Vagina (tissue), 2 donors: Measurements from ENCODE around the gene VPS18. TPM values are rescaled to one million over a fixed set of nuclear protein-coding genes. Genes with fewer than 3 reads are reported as not detected.
A peak's percentile ranks its signal among the peaks of the same experiment; 100 is the strongest.

Experiments
- DNase-seq, 2 donors: peaks; one replicate each; pipeline ENCODE4 v3.0.0-alpha.2; 2017; ENCODE audit errors: extremely low spot score in 2 of 2
- H3K27ac ChIP-seq: fragments of 200-600 bp; sonication (generic); one replicate; pipeline ENCODE4 v1.5.1; 2019
- H3K27me3 ChIP-seq: fragments of 200-600 bp; sonication (generic); one replicate; pipeline ENCODE4 v1.5.1; 2019
- H3K36me3 ChIP-seq, 2 donors: fragments of 200-600 bp; sonication (generic); one replicate each; pipeline ENCODE4 v1.5.1; 2017 to 2019
- H3K4me1 ChIP-seq: fragments of 200-600 bp; sonication (generic); one replicate; pipeline ENCODE4 v1.5.1; 2019
- H3K4me3 ChIP-seq, 2 donors: fragments of 200-600 bp; sonication (generic); 1 replicate in 1 of 2; 2 replicates in 1 of 2; pipeline ENCODE4 v1.5.1; 2016 to 2019
- H3K9me3 ChIP-seq: fragments of 200-600 bp; sonication (generic); one replicate; pipeline ENCODE4 v1.5.1; 2019
- CTCF ChIP-seq, 3 experiments: fragments of 450-650 bp in 2 of 3; fragments of 200-600 bp in 1 of 3; sonication (generic) in 1 of 3; IDR thresholded peaks; one replicate each; pipeline ENCODE4 v1.5.1; 2017 to 2019; ENCODE audit warnings: antibody characterized with exemption in 3 of 3, mild to moderate bottlenecking in 2 of 3, moderate library complexity in 2 of 3
- POLR2A ChIP-seq, 2 donors: fragments of 450-650 bp; IDR thresholded peaks; one replicate each; pipeline ENCODE4 v1.6.1; 2017; ENCODE audit warnings: antibody characterized with exemption in 2 of 2, mild to moderate bottlenecking in 2 of 2, moderate library complexity in 2 of 2
- POLR2AphosphoS5 ChIP-seq, 2 donors: sonication (generic); formaldehyde crosslinking; IDR thresholded peaks; one replicate each; pipeline ENCODE4 v1.9.0; 2017; ENCODE audit warnings: antibody characterized with exemption in 2 of 2, mild to moderate bottlenecking in 2 of 2, low read depth in 1 of 2; ENCODE audit not compliant: insufficient read depth in 1 of 2
- intact Hi-C: fragments of 100-400 bp; cut with DNase I; formaldehyde crosslinking; loops from one replicate; pipeline ENCODE4 v1.15.1; 2023
- total RNA-seq: library from RNA; depleted of rRNA; stranded (reverse); fragments of >200 nt; gene quantifications from one replicate; pipeline ENCODE4 v1.2.3, GENCODE V29; 2016

VPS18 gene
- total RNA-seq, 1 donor from 2014 or later, result 21.4 TPM

DNA sequence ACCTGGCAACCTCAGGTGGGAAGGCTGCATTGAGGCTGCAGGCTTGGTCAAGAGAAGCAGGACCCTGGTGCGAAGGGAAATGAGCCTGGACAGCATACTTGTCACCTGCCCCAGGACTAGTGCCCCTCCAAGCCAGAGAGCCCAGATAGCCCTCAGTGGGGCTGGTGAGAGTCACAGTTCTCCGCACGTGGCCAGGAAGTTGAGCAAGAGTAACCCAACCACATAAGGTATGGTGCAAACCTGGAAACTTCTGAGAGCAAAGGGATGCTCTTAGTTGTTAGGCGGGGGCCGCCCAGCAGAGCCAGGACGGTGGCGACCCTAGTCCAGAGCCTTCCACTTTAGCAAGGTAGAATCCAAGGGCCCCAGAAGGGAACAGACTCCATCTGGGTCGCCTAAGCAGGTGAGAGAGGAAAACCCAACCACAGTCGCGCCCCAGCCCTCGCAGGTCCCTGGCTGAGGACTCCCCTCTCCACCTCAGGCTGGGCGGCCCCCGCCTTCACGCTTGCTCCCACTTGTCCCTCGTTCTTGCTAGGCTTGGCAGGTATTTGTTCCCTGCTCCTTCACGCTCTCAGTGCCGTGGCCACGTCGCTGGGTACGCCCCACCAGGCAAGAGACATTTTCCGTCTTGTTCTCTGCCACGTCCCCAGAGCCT, 1.1 kb upstream of the VPS18 start:
- peaks cover 0 to 6% of the 10 kb centered on the region in 2 donors for H3K36me3 ChIP-seq
- H3K9me3 ChIP-seq, result no peaks in the 10 kb centered on the region
- DNase-seq, result peak in 1 of 2 donors; percentile 92
- H3K27ac ChIP-seq, result peak overlapping the region; percentile 91
- no peaks in the 10 kb centered on the region for H3K27me3 ChIP-seq
- intact Hi-C loops, result loop anchor here (5.0 kb wide), 1 partner anchor 36 kb away; no protein-coding TSS in a partner anchor
- H3K4me1 ChIP-seq, result peaks cover 25% of the 10 kb centered on the region
- no peak overlapping the region for H3K4me3 ChIP-seq
- TF ChIP-seq POLR2AphosphoS5 (IDR thresholded peaks at IDR 0.05; ENCODE audit: insufficient read depth in 1 of 2, low read depth in 1 of 2) (no peak), CTCF (IDR thresholded peaks at IDR 0.05) (no peak), POLR2A (IDR thresholded peaks at IDR 0.05) (no peak)

GRCh38 chr15:40894681-40895448, 615 bp downstream of the VPS18 start:
- intact Hi-C loops, result loop anchor here (5.0 kb wide), 1 partner anchor 38 kb away; no protein-coding TSS in a partner anchor
- TF ChIP-seq CTCF (IDR thresholded peaks at IDR 0.05) (peak in 1 of 3 experiments; percentile 47), POLR2AphosphoS5 (IDR thresholded peaks at IDR 0.05; ENCODE audit: insufficient read depth in 1 of 2, low read depth in 1 of 2) (no peak)
- H3K27ac ChIP-seq, result peak overlapping the region; percentile 91
- no peaks in the 10 kb centered on the region for H3K27me3 ChIP-seq
- peaks cover 0 to 21% of the 10 kb centered on the region in 2 donors for H3K36me3 ChIP-seq
- H3K4me3 ChIP-seq, result peak overlapping the region; percentile 72 to 89
- DNase-seq, result peak; percentile 89 to 93
- peaks cover 25% of the 10 kb centered on the region for H3K4me1 ChIP-seq
- H3K9me3 ChIP-seq, result no peaks in the 10 kb centered on the region

GRCh38 chr15:40899536-40900207, 5.4 kb downstream of the VPS18 start:
- peaks cover 0 to 51% of the 10 kb centered on the region in 2 donors for H3K36me3 ChIP-seq
- H3K4me1 ChIP-seq, result peaks cover 29% of the 10 kb centered on the region
- no peaks in the 10 kb centered on the region for H3K9me3 ChIP-seq
- H3K27me3 ChIP-seq, result no peaks in the 10 kb centered on the region
- no peak for DNase-seq
- TF ChIP-seq POLR2AphosphoS5 (IDR thresholded peaks at IDR 0.05; ENCODE audit: insufficient read depth in 1 of 2, low read depth in 1 of 2), result no peak
- no peak for TF ChIP-seq POLR2A (IDR thresholded peaks at IDR 0.05)
- TF ChIP-seq CTCF (IDR thresholded peaks at IDR 0.05), result no peak
- H3K27ac ChIP-seq, result no peak overlapping the region
- no peak overlapping the region for H3K4me3 ChIP-seq
- intact Hi-C loops, result loop anchor here (5.0 to 10.0 kb wide), 3 partner anchors 43 to 215 kb away; partner anchors contain the start of gene INO80

GRCh38 chr15:40900256-40901052, 6.2 kb downstream of the VPS18 start:
- Histone ChIP-seq H3K27ac (no peak overlapping the region), H3K4me1 (peaks cover 23% of the 10 kb centered on the region), H3K4me3 (no peak overlapping the region), H3K27me3 (no peaks in the 10 kb centered on the region), H3K9me3 (no peaks in the 10 kb centered on the region), H3K36me3 (peaks cover 0 to 51% of the 10 kb centered on the region in 2 donors)
- DNase-seq, result no peak
- intact Hi-C loops, result loop anchor here (5.0 to 10.0 kb wide), 3 partner anchors 42 to 214 kb away; partner anchors contain the start of gene INO80
- no peak for TF ChIP-seq POLR2AphosphoS5 (IDR thresholded peaks at IDR 0.05; ENCODE audit: insufficient read depth in 1 of 2, low read depth in 1 of 2)
- no peak for TF ChIP-seq POLR2A (IDR thresholded peaks at IDR 0.05)
- no peak for TF ChIP-seq CTCF (IDR thresholded peaks at IDR 0.05)
